Left ventricle myocardium inferior (tissue), 1 donor: ENCODE data around the gene TCTN1. TPM values are rescaled to one million over a fixed set of nuclear protein-coding genes. Genes with fewer than 3 reads are reported as not detected.

Source experiments
- DNase-seq: peaks from one replicate; pipeline ENCODE4 v3.0.0-alpha.2; 2020
- H3K27ac ChIP-seq: fragments of 200-600 bp; replicated peaks from 2 replicates; pipeline ENCODE4 v1.8.0; 2021
- H3K27me3 ChIP-seq: fragments of 200-600 bp; 2 replicates; pipeline ENCODE4 v1.8.0; 2021; ENCODE audit warnings: low read depth
- H3K36me3 ChIP-seq: fragments of 200-600 bp; 2 replicates; pipeline ENCODE4 v1.8.0; 2021
- H3K4me1 ChIP-seq: fragments of 200-600 bp; 2 replicates; pipeline ENCODE4 v1.8.0; 2021
- H3K4me3 ChIP-seq: fragments of 200-600 bp; 2 replicates; pipeline ENCODE4 v1.8.0; 2021; ENCODE audit warnings: mild to moderate bottlenecking, moderate library complexity
- H3K9me3 ChIP-seq: fragments of 200-600 bp; replicated peaks from 2 replicates; pipeline ENCODE4 v1.8.0; 2021
- CTCF ChIP-seq: fragments of 200-600 bp; IDR thresholded peaks from 2 replicates; pipeline ENCODE4 v1.8.0; 2021; ENCODE audit warnings: antibody characterized with exemption, mild to moderate bottlenecking, borderline replicate concordance
- intact Hi-C: fragments of 100-400 bp; cut with micrococcal nuclease; formaldehyde crosslinking; loops from one replicate; pipeline ENCODE4 v1.11.0; 2022
- total RNA-seq: library from RNA; stranded (reverse); fragmentation: NEBNext Ultra II Directional; extraction: Animal tissue kit (Norgen Biotek cat#: 25700); gene quantifications from one replicate; pipeline ENCODE4 v1.2.1, GENCODE V29; 2021
- donor health status: DM: no; HTN: yes; CAD: no; lungs with severe emphysema.

Gene TCTN1
- total RNA-seq, 1 donor from 2014 or later = 21.6 TPM

- no peak overlapping the region for H3K27ac ChIP-seq
- DNase-seq = no peak
- peaks cover 3% of the 10 kb centered on the region for H3K4me1 ChIP-seq
- H3K4me3 ChIP-seq = no peak overlapping the region
- H3K36me3 ChIP-seq = peaks cover 4% of the 10 kb centered on the region
- intact Hi-C loops = no loop called here
- no peaks in the 10 kb centered on the region for H3K9me3 ChIP-seq
- TF ChIP-seq CTCF = no peak
- H3K27me3 ChIP-seq = no peaks in the 10 kb centered on the region
These were observed 5.6 kb downstream of the TCTN1 start for GRCh38 chr12:110619534-110619953.

- Histone ChIP-seq H3K4me1 (no peaks in the 10 kb centered on the region), H3K9me3 (no peaks in the 10 kb centered on the region), H3K4me3 (no peak overlapping the region), H3K27ac (no peak overlapping the region), H3K27me3 (no peaks in the 10 kb centered on the region), H3K36me3 (peaks cover 12% of the 10 kb centered on the region)
- DNase-seq = no peak
- intact Hi-C loops = no loop called here
- TF ChIP-seq CTCF = no peak
These were observed 8.7 kb downstream of the TCTN1 start for GRCh38 chr12:110622582-110622981.

- no peak overlapping the region for H3K27ac ChIP-seq
- TF ChIP-seq CTCF = no peak
- intact Hi-C loops = no loop called here
- H3K4me3 ChIP-seq = no peak overlapping the region
- H3K9me3 ChIP-seq = no peaks in the 10 kb centered on the region
- peaks cover 45% of the 10 kb centered on the region for H3K36me3 ChIP-seq
- DNase-seq = no peak
- H3K27me3 ChIP-seq = no peaks in the 10 kb centered on the region
- H3K4me1 ChIP-seq = no peaks in the 10 kb centered on the region
These were observed 13.7 kb downstream of the TCTN1 start for GRCh38 chr12:110627500-110628195.

GRCh38 chr12:110635055-110635454, 21.1 kb downstream of the TCTN1 start:
- H3K4me3 ChIP-seq = no peak overlapping the region
- intact Hi-C loops = no loop called here
- H3K9me3 ChIP-seq = no peaks in the 10 kb centered on the region
- H3K36me3 ChIP-seq = peaks cover 15% of the 10 kb centered on the region
- no peaks in the 10 kb centered on the region for H3K27me3 ChIP-seq
- no peak overlapping the region for H3K27ac ChIP-seq
- DNase-seq = no peak
- H3K4me1 ChIP-seq = peaks cover 11% of the 10 kb centered on the region
- TF ChIP-seq CTCF = no peak

GRCh38 chr12:110636516-110636915, 22.6 kb downstream of the TCTN1 start:
- TF ChIP-seq CTCF = no peak
- no peak for DNase-seq
- intact Hi-C loops = no loop called here

More at GRCh38 chr12:110636516-110636915, 22.6 kb downstream of the TCTN1 start:
- peaks cover 25% of the 10 kb centered on the region for H3K4me1 ChIP-seq
- no peak overlapping the region for H3K4me3 ChIP-seq
- no peak overlapping the region for H3K27ac ChIP-seq
- peaks cover 12% of the 10 kb centered on the region for H3K36me3 ChIP-seq
- no peaks in the 10 kb centered on the region for H3K27me3 ChIP-seq
- no peaks in the 10 kb centered on the region for H3K9me3 ChIP-seq
